H1 (cell line): ENCODE results near the gene GPR65. TPM values are rescaled to one million over a fixed set of nuclear protein-coding genes. Genes with fewer than 3 reads are reported as not detected.

ENCODE experiments used
- CTCF ChIA-PET: fragments of 300-600 bp; sonication (Branson Sonifier 250); formaldehyde crosslinking; loops from one replicate; lab custom pipeline; 2021; ENCODE audit not compliant: partially characterized antibody; lab: Charles Lee
- POLR2A ChIA-PET: fragments of 300-600 bp; sonication (Branson Sonifier 250); formaldehyde crosslinking; loops from one replicate; lab custom pipeline; 2021; ENCODE audit warnings: inconsistent platforms; ENCODE audit not compliant: partially characterized antibody; lab: Charles Lee
- DNase-seq, 2 experiments: peaks; one replicate each; pipeline versions ENCODE4 v3.0.0 to v3.0.0-alpha.2; 2010 to 2022; ENCODE audit warnings: low spot score in 2 of 2, low read depth in 1 of 2, mixed read lengths in 1 of 2
- FAIRE-seq: peaks from 2 replicates; lab custom pipeline; 2011; peaks lifted over from hg19 to GRCh38; lab: Jason Lieb, UNC
- H2AFZ ChIP-seq: 2 replicates; pipeline ENCODE4 v1.8.1; 2012; ENCODE audit warnings: low read length, inconsistent platforms
- H2AK5ac ChIP-seq: 2 replicates; pipeline ENCODE4 v1.6.1; 2013; ENCODE audit warnings: low read depth, low read length
- H2BK120ac ChIP-seq: replicated peaks from 2 replicates; pipeline ENCODE3; 2013; ENCODE audit warnings: low read depth, low read length, inconsistent platforms
- H2BK12ac ChIP-seq: 2 replicates; pipeline ENCODE4 v1.6.1; 2013; ENCODE audit warnings: low read depth, low read length
- H2BK15ac ChIP-seq: 2 replicates; pipeline ENCODE4 v1.6.1; 2013; ENCODE audit warnings: low read length
- H2BK20ac ChIP-seq: 2 replicates; pipeline ENCODE4 v1.6.1; 2013; ENCODE audit warnings: low read length
- H2BK5ac ChIP-seq: 2 replicates; pipeline ENCODE4 v1.6.1; 2013; ENCODE audit warnings: low read depth, low read length
- H3K14ac ChIP-seq: 2 replicates; pipeline ENCODE4 v1.6.1; 2013; ENCODE audit warnings: inconsistent platforms; ENCODE audit not compliant: insufficient read length
- H3K18ac ChIP-seq: 2 replicates; pipeline ENCODE4 v1.6.1; 2013; ENCODE audit warnings: low read length; ENCODE audit errors: extremely low read depth
- H3K23ac ChIP-seq: 2 replicates; pipeline ENCODE4 v1.6.1; 2013; ENCODE audit warnings: inconsistent platforms; ENCODE audit not compliant: insufficient read length
- H3K23me2 ChIP-seq: 2 replicates; pipeline ENCODE4 v1.6.1; 2013; ENCODE audit warnings: low read depth, low read length
- H3K27ac ChIP-seq: 2 replicates; pipeline ENCODE4 v1.6.1; 2011; ENCODE audit warnings: low read depth, low read length, inconsistent platforms
- H3K27me3 ChIP-seq, 4 experiments: replicated peaks in 1 of 4; 1 replicate in 1 of 4; 2 replicates in 3 of 4; pipeline versions ENCODE4 v1.6.1 to v1.8.1; 2011 to 2013; ENCODE audit warnings: low read length in 3 of 4, mild to moderate bottlenecking in 3 of 4, inconsistent platforms in 2 of 4, mixed read lengths in 2 of 4, moderate library complexity in 1 of 4; ENCODE audit not compliant: control insufficient read depth in 3 of 4, insufficient read depth in 3 of 4; ENCODE audit errors: extremely low read depth in 1 of 4
- H3K36me3 ChIP-seq, 4 experiments: 2 replicates each; pipeline versions ENCODE4 v1.6.1 to v1.8.1; 2011 to 2013; ENCODE audit warnings: mild to moderate bottlenecking in 4 of 4, low read length in 3 of 4, moderate library complexity in 2 of 4, control low read depth in 1 of 4, inconsistent platforms in 1 of 4; ENCODE audit not compliant: insufficient read depth in 4 of 4, control insufficient read depth in 2 of 4
- H3K4ac ChIP-seq: replicated peaks from 2 replicates; pipeline ENCODE3; 2013; ENCODE audit warnings: low read length, low read depth, mixed read lengths, inconsistent platforms; ENCODE audit not compliant: insufficient read length
- H3K4me1 ChIP-seq, 4 experiments: replicated peaks in 1 of 4; 1 replicate in 1 of 4; 2 replicates in 3 of 4; pipeline versions ENCODE4 v1.6.1 to v1.8.1; 2011 to 2013; ENCODE audit warnings: low read length in 3 of 4, inconsistent platforms in 2 of 4, mixed read lengths in 1 of 4; ENCODE audit not compliant: insufficient read depth in 4 of 4, control insufficient read depth in 3 of 4
- H3K4me2 ChIP-seq, 2 experiments: 2 replicates each; pipeline versions ENCODE4 v1.6.1 to v1.8.1; 2011 to 2013; ENCODE audit warnings: low read depth in 2 of 2, low read length in 2 of 2, control low read depth in 1 of 2, inconsistent platforms in 1 of 2, mild to moderate bottlenecking in 1 of 2; ENCODE audit not compliant: insufficient read depth in 1 of 2
- H3K4me3 ChIP-seq, 4 experiments: fragments of 200-600, 300-600 bp in 1 of 4; sonication (generic), shearing (Covaris generic), sonication (Bioruptor Twin) in 1 of 4; 2 replicates each; pipeline versions ENCODE4 v1.5.1 to v1.8.1; 2011 to 2016; ENCODE audit warnings: low read length in 4 of 4, low read depth in 3 of 4, control low read depth in 2 of 4, inconsistent platforms in 2 of 4, mild to moderate bottlenecking in 2 of 4, mixed read lengths in 1 of 4, moderate library complexity in 1 of 4; ENCODE audit not compliant: insufficient read depth in 2 of 4; ENCODE audit errors: extremely low read depth in 1 of 4
- H3K56ac ChIP-seq: replicated peaks from 2 replicates; pipeline ENCODE3; 2013; ENCODE audit warnings: low read depth, mild to moderate bottlenecking, mixed read lengths, low read length, inconsistent platforms; ENCODE audit not compliant: insufficient read length
- H3K79me1 ChIP-seq: 2 replicates; pipeline ENCODE4 v1.6.1; 2013; ENCODE audit warnings: low read depth, low read length, control low read depth
- H3K79me2 ChIP-seq, 2 experiments: 2 replicates each; pipeline versions ENCODE4 v1.6.1 to v1.8.1; 2012 to 2013; ENCODE audit warnings: low read length in 2 of 2, mild to moderate bottlenecking in 2 of 2, inconsistent platforms in 1 of 2; ENCODE audit not compliant: insufficient read depth in 2 of 2, control insufficient read depth in 1 of 2
- H3K9ac ChIP-seq, 4 experiments: replicated peaks in 1 of 4; 1 replicate in 1 of 4; 2 replicates in 3 of 4; pipeline versions ENCODE4 v1.6.1 to v1.8.1; 2011 to 2013; ENCODE audit warnings: low read depth in 3 of 4, low read length in 3 of 4, control low read depth in 2 of 4, mild to moderate bottlenecking in 2 of 4, moderate library complexity in 2 of 4, inconsistent platforms in 1 of 4; ENCODE audit errors: extremely low read depth in 1 of 4
- H3K9me3 ChIP-seq, 2 experiments: 2 replicates each; pipeline versions ENCODE4 v1.6.1 to v1.8.1; 2012 to 2013; ENCODE audit warnings: mild to moderate bottlenecking in 2 of 2, moderate library complexity in 2 of 2, control low read depth in 1 of 2, inconsistent platforms in 1 of 2, low read depth in 1 of 2, low read length in 1 of 2, mixed read lengths in 1 of 2; ENCODE audit not compliant: insufficient read depth in 2 of 2
- H4K20me1 ChIP-seq, 2 experiments: replicated peaks in 1 of 2; 2 replicates each; pipeline versions ENCODE3 to v1.8.1; 2011 to 2013; ENCODE audit warnings: inconsistent platforms in 2 of 2, low read length in 2 of 2, mild to moderate bottlenecking in 1 of 2; ENCODE audit not compliant: insufficient read depth in 2 of 2, control insufficient read depth in 1 of 2
- H4K5ac ChIP-seq: 2 replicates; pipeline ENCODE4 v1.6.1; 2013; ENCODE audit warnings: low read length, low read depth, mixed read lengths, inconsistent platforms; ENCODE audit not compliant: insufficient read length
- H4K8ac ChIP-seq: 2 replicates; pipeline ENCODE4 v1.8.0; 2013; ENCODE audit warnings: mild to moderate bottlenecking, moderate library complexity, low read length, inconsistent platforms; ENCODE audit not compliant: insufficient read depth; ENCODE audit errors: extremely low read depth
- H4K91ac ChIP-seq: replicated peaks from 2 replicates; pipeline ENCODE3; 2013; ENCODE audit warnings: low read length, mixed read lengths, inconsistent platforms; ENCODE audit not compliant: insufficient read length
- ASH2L ChIP-seq: fragments of 200-600, 300-600 bp; sonication (generic); IDR thresholded peaks from one replicate; pipeline ENCODE4 v1.7.1; 2017; ENCODE audit warnings: low read length
- BACH1 ChIP-seq: IDR thresholded peaks from 2 replicates; pipeline ENCODE4 v1.6.1; 2012; ENCODE audit warnings: low read length, improper control_type of control experiment
- CBX5 ChIP-seq: fragments of 300-800, 300-1000 bp; sonication (generic); IDR thresholded peaks from 2 replicates; pipeline ENCODE4 v1.7.1; 2016; ENCODE audit warnings: antibody characterized with exemption, low read length, low read depth
- CHD2 ChIP-seq: IDR thresholded peaks from 2 replicates; pipeline ENCODE4 v1.6.1; 2012; ENCODE audit warnings: low read length, improper control_type of control experiment
- KDM4A ChIP-seq: IDR thresholded peaks from one replicate; pipeline ENCODE4 v1.7.1; 2012; ENCODE audit warnings: low read depth, mild to moderate bottlenecking, moderate library complexity, low read length, inconsistent platforms; ENCODE audit not compliant: severe bottlenecking
- POU5F1 ChIP-seq: IDR thresholded peaks from 2 replicates; pipeline ENCODE4 v1.6.1; 2011; ENCODE audit warnings: low read depth, mild to moderate bottlenecking, low read length, moderate library complexity
- RAD21 ChIP-seq, 2 experiments: IDR thresholded peaks in 1 of 2; conservative IDR thresholded peaks in 1 of 2; 2 replicates each; pipeline ENCODE4 v1.6.1; 2011; ENCODE audit warnings: low read depth in 2 of 2, low read length in 2 of 2, improper control_type of control experiment in 1 of 2, inconsistent platforms in 1 of 2, mild to moderate bottlenecking in 1 of 2, moderate library complexity in 1 of 2
- RBBP5 ChIP-seq: IDR thresholded peaks from 2 replicates; pipeline ENCODE4 v1.7.1; 2012; ENCODE audit warnings: low read depth, mild to moderate bottlenecking, inconsistent platforms, low read length, moderate library complexity, borderline replicate concordance
- SP2 ChIP-seq: IDR thresholded peaks from 2 replicates; pipeline ENCODE4 v1.6.1; 2012; ENCODE audit warnings: mild to moderate bottlenecking, low read length, inconsistent platforms
- TAF1 ChIP-seq: IDR thresholded peaks from 2 replicates; pipeline ENCODE4 v1.6.1; 2011; ENCODE audit warnings: mild to moderate bottlenecking, low read depth, low read length
- TEAD4 ChIP-seq: IDR thresholded peaks from 2 replicates; pipeline ENCODE4 v1.6.1; 2012; ENCODE audit warnings: low read depth, low read length, inconsistent platforms, mixed read lengths
- WGBS, 2 experiments: shearing (Covaris generic) in 1 of 2; methylation state at CpG; one replicate each; pipeline versions ENCODE4 v1.1.6 to v1.1.7; 2013 to 2015; ENCODE audit warnings: low lambda C conversion rate in 2 of 2, mixed read lengths in 2 of 2, inconsistent platforms in 1 of 2, low coverage in 1 of 2, missing lambda C conversion rate in 1 of 2; ENCODE audit not compliant: insufficient replicate concordance in 2 of 2, insufficient coverage in 1 of 2, insufficient read length in 1 of 2; ENCODE audit errors: extremely low coverage in 1 of 2, missing lambda C conversion rate in 1 of 2; 5-methylcytosine and 5-hydroxymethylcytosine counted together
- polyA plus RNA-seq, 7 experiments: library from polyadenylated mRNA; depleted of rRNA in 3 of 7; stranded (reverse) in 5 of 7; unstranded in 2 of 7; fragments of >200 nt in 5 of 7; fragments of 200-250 nt in 2 of 7; gene quantifications; 1 replicate in 5 of 7; 2 replicates in 1 of 7; 4 replicates in 1 of 7; pipeline versions ENCODE4 v1.2.1 to v1.2.3, GENCODE V29; 2011 to 2013; ENCODE audit warnings: missing spikeins in 2 of 7, mixed read lengths in 2 of 7
- total RNA-seq: library from RNA; stranded (reverse); fragmentation: NEBNext Ultra II Directional; extraction: Animal tissue kit (Norgen Biotek cat#: 25700); gene quantifications from 2 replicates; pipeline ENCODE4 v1.2.1, GENCODE V29; 2021
- TF ChIP-seq, protein P1 (sequence below): IDR thresholded peaks from 2 replicates; pipeline ENCODE4 v1.6.1; 2011; ENCODE audit warnings: low read length, improper control_type of control experiment

The GPR65 gene
- total and polyA plus RNA-seq, 2 of the 8 experiments (the other 6 are each of a cell fraction or from before 2014, with no cell fraction given): not detected

DNA sequence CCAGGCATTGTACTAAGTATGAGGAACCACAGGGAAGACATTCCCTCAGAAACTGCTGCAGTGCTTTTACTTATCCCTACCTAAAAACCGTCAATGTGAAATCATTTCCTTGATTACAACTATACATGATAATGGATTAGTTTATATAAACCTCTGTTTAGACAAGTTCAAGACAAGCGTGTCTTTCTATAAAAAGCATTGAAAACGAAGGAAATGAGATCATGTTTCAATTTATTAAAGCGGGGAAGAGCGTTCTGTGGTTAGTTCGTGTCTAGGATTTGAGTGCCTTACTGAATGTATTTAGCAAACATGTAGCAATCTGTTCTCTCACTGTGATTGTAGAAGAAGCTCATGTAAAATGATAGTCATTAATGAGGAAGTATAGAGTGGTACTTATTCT lies 49.4 kb upstream of the GPR65 start:
- Histone ChIP-seq H3K9ac (no peak overlapping the region), H2BK15ac (no peak overlapping the region), H3K14ac (no peak overlapping the region), H3K9me3 (no peaks in the 10 kb centered on the region), H2BK5ac (no peak overlapping the region), H3K56ac (no peak overlapping the region), H3K23me2 (no peaks in the 10 kb centered on the region), H3K36me3 (no peaks in the 10 kb centered on the region; a peak in 1 of 8 replicates), H3K18ac (no peak overlapping the region), H4K91ac (no peak overlapping the region), H3K27ac (no peak overlapping the region), H2BK12ac (no peak overlapping the region), H3K79me1 (no peaks in the 10 kb centered on the region), H2AK5ac (no peak overlapping the region), H2AFZ (no peak overlapping the region), H4K5ac (no peak overlapping the region), H3K23ac (no peak overlapping the region), H3K27me3 (no peaks in the 10 kb centered on the region), H3K4me2 (no peak overlapping the region), H3K4me1 (no peaks in the 10 kb centered on the region), H2BK120ac (no peak overlapping the region), H3K4ac (no peak overlapping the region), H3K4me3 (no peak overlapping the region), H4K20me1 (no peaks in the 10 kb centered on the region), H2BK20ac (no peak overlapping the region), H4K8ac (no peak overlapping the region), H3K79me2 (no peaks in the 10 kb centered on the region)
- ChIA-PET CTCF (interaction anchor here (0.5 to 1.8 kb wide), 3 partner anchors 10 to 508 kb away, joined by 3 to 7 read pairs (median 3); no protein-coding TSS in a partner anchor), POLR2A (no interaction called here)
- DNase-seq: no peak
- FAIRE-seq: no peak
- WGBS, 2 experiments: 91% methylated on average over 6 of the region's 6 CpGs; no CpG with 5 or more reads in 1 of the 2 experiments
- TF ChIP-seq CHD2: no peak
- TF ChIP-seq POU5F1: no peak
- TF ChIP-seq BACH1: no peak
- TF ChIP-seq, protein P1, sequence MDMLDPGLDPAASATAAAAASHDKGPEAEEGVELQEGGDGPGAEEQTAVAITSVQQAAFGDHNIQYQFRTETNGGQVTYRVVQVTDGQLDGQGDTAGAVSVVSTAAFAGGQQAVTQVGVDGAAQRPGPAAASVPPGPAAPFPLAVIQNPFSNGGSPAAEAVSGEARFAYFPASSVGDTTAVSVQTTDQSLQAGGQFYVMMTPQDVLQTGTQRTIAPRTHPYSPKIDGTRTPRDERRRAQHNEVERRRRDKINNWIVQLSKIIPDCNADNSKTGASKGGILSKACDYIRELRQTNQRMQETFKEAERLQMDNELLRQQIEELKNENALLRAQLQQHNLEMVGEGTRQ: no peak
- no peak for TF ChIP-seq TAF1
- TF ChIP-seq TEAD4: no peak
- TF ChIP-seq RBBP5: no peak
- no peak for TF ChIP-seq RAD21 (IDR thresholded peaks at IDR 0.05 in 1 of 2, conservative IDR thresholded peaks at IDR 0.05 in 1 of 2; ENCODE audit: low read depth in 2 of 2, low read length in 2 of 2)
- TF ChIP-seq ASH2L: no peak
- no peak for TF ChIP-seq KDM4A
- TF ChIP-seq CBX5: no peak
- TF ChIP-seq SP2: no peak
